Putamen (tissue), 1 donor: ENCODE data around the gene DDAH1.

Experiments
- DNase-seq: peaks from one replicate; pipeline ENCODE4 v3.0.0-alpha.2; 2016; ENCODE audit warnings: low spot score

DDAH1 gene

DNA sequence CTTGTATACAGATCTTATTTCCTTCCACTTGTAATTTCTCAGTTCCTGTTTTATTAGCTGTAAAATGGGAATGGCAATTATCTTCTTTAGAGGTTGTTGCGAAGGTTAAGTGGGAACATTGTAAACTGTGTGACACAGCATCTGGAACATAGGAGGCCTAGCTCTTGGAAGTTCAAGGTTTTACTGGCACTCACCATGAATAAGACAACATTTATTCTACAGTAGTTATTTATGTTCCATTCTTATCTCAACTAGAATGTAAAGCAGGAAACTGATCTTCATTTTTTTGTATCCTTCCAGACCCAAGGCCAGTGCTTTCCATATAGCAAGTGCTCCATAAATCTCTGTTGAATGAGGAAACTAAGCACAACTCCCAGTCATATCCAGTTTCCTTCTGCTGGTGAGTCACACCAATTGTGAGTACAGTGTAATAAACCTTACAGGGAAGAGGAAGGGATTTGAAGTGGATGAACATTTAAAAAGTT is 189.9 kb downstream of the DDAH1 start:
- DNase-seq, result no peak

DNA sequence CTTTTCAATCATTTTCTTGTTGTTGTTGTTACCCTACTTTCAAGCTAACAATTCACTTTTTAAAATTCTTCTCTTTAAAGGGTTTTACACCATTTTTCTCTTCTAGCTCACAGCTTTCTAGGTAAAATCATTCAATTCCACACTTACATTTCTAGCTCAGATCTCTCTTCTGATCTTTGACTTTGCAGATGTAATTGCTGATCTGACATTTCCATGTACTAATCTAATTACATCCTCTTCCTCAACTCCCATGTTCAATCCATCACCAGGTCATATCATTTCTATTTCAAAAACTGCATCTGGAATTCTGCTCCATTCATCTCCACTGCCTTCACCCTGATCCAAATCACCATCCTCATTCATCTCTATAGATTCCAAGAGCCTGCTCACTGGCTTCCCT is 191.6 kb downstream of the DDAH1 start:
- no peak for DNase-seq

DNA sequence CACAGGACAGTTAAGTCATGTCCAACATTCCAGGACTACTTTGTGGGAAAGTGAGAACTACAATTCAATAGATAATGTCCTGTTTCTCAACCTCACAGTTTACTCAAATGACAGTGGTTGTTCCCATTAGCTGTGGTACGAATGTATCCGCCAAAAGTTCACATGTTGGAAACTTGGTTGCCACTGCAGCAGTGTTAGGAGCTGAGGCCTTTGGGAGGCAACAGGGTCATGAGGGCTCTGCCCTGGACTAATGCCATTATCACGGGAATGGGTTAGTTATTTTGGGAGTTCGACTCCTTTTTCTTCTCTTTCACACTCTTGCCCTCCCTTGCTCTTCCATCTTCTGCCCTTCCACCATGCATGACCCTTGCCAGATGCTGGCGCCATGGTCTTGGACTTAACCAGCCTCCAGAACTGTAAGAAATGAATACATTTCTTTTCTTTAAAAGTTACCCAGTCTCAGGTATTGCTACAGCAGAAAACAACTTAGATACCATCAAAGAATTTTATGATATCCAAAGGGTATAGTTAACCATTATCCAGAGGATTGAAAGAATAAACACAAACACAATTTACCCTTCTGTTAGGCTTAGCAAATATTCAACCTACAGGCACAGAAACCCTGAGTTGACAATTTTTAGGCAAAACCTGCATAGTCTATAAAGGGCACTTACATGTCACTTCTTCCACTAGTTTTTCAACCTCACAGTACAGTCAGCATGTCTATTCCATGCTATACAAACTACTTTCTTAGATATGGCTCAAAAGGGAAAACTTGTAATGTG is 196.0 kb downstream of the DDAH1 start:
- DNase-seq, result no peak
